WERI-Rb-1 (cell line): Measurements from ENCODE around the gene RBM4B.
A peak's percentile ranks its signal among the peaks of the same experiment; 100 is the strongest.

Experiments
- DNase-seq: peaks from one replicate; pipeline ENCODE4 v3.0.0-alpha.2; 2020
- H3K27ac ChIP-seq: fragments of 250-450 bp; sonication (Bioruptor Pico); 2 replicates; pipeline ENCODE4 v1.5.1; 2020; ENCODE audit warnings: mild to moderate bottlenecking, moderate library complexity
- H3K27me3 ChIP-seq: fragments of 250-450 bp; sonication (Bioruptor Pico); 2 replicates; pipeline ENCODE4 v1.5.1; 2021; ENCODE audit warnings: mild to moderate bottlenecking, low read depth, moderate library complexity; ENCODE audit not compliant: insufficient read depth, severe bottlenecking
- H3K36me3 ChIP-seq: fragments of 250-450 bp; sonication (Bioruptor Pico); 2 replicates; pipeline ENCODE4 v1.5.1; 2020; ENCODE audit warnings: mild to moderate bottlenecking, moderate library complexity
- H3K4me3 ChIP-seq: 2 replicates; pipeline ENCODE4 v1.5.1; 2011; ENCODE audit warnings: low read depth, mild to moderate bottlenecking, control low read depth, low read length
- H3K9me3 ChIP-seq: fragments of 250-450 bp; sonication (Bioruptor Pico); 2 replicates; pipeline ENCODE4 v1.5.1; 2021; ENCODE audit warnings: mild to moderate bottlenecking, moderate library complexity; ENCODE audit not compliant: severe bottlenecking
- TF ChIP-seq, protein P1 (sequence below): IDR thresholded peaks from 2 replicates; pipeline ENCODE4 v1.5.1; 2011; ENCODE audit warnings: low read depth, mild to moderate bottlenecking, control low read depth, inconsistent platforms, low read length

RBM4B gene

GRCh38 chr11:66638177-66639065 lies 39.3 kb downstream of the RBM4B start, which contains the start of gene RBM4:
TSS of gene RBM4 (plus strand) at chr11:66638703. CDS start at chr11:66639712, 1,009 bp downstream.
- Histone ChIP-seq H3K36me3 (peaks cover 82% of the 10 kb centered on the region), H3K9me3 (no peaks in the 10 kb centered on the region), H3K27me3 (no peaks in the 10 kb centered on the region), H3K4me3 (peak within 1 kb of the TSS; percentile 99), H3K27ac (peak within 1 kb of the TSS; percentile 95)
- TF ChIP-seq, protein P1, sequence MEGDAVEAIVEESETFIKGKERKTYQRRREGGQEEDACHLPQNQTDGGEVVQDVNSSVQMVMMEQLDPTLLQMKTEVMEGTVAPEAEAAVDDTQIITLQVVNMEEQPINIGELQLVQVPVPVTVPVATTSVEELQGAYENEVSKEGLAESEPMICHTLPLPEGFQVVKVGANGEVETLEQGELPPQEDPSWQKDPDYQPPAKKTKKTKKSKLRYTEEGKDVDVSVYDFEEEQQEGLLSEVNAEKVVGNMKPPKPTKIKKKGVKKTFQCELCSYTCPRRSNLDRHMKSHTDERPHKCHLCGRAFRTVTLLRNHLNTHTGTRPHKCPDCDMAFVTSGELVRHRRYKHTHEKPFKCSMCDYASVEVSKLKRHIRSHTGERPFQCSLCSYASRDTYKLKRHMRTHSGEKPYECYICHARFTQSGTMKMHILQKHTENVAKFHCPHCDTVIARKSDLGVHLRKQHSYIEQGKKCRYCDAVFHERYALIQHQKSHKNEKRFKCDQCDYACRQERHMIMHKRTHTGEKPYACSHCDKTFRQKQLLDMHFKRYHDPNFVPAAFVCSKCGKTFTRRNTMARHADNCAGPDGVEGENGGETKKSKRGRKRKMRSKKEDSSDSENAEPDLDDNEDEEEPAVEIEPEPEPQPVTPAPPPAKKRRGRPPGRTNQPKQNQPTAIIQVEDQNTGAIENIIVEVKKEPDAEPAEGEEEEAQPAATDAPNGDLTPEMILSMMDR, result no peak
- DNase-seq, result peak; percentile 99

DNA sequence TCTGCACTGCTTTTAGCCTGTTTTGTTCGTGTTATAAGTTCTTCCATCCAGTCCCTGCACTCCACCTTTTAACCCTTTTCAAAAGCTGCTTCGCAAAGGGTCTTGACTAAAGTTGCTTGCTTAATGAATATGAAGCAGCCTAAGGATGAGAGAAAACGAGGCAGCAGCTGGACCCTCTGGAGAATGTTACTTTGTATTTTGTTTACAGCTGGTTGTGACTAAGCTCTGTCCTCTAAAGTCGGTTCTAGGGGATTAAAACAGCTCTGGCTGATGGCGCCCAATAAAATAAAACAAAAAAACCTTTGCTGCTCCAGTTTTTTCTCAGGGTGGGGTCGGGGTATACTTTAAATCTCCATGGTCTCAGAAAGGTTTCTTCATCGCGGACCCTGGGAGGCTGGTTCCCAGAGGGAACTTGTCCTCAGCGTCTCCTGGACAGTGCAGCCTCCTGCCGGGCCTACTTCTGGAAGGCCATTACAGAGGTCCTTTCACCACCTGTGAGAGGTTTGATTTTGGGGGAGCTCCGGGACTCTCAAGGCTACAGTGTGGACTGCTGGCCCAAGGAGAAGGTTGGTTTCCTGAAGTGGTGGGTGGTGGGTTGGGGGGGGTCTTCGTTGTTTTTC lies 40.0 kb downstream of the RBM4B start:
- H3K4me3 ChIP-seq, result peak overlapping the region; percentile 44
- H3K27me3 ChIP-seq, result no peaks in the 10 kb centered on the region
- H3K27ac ChIP-seq, result peak overlapping the region; percentile 95
- TF ChIP-seq, protein P1, result no peak
- no peak for DNase-seq
- peaks cover 82% of the 10 kb centered on the region for H3K36me3 ChIP-seq
- no peaks in the 10 kb centered on the region for H3K9me3 ChIP-seq

GRCh38 chr11:66636411-66636810 lies 41.3 kb downstream of the RBM4B start:
- H3K27me3 ChIP-seq, result no peaks in the 10 kb centered on the region
- TF ChIP-seq, protein P1, result no peak
- peak; percentile 57 for DNase-seq
- no peaks in the 10 kb centered on the region for H3K9me3 ChIP-seq
- peak overlapping the region; percentile 56 for H3K27ac ChIP-seq
- no peak overlapping the region for H3K4me3 ChIP-seq
- peaks cover 82% of the 10 kb centered on the region for H3K36me3 ChIP-seq

DNA sequence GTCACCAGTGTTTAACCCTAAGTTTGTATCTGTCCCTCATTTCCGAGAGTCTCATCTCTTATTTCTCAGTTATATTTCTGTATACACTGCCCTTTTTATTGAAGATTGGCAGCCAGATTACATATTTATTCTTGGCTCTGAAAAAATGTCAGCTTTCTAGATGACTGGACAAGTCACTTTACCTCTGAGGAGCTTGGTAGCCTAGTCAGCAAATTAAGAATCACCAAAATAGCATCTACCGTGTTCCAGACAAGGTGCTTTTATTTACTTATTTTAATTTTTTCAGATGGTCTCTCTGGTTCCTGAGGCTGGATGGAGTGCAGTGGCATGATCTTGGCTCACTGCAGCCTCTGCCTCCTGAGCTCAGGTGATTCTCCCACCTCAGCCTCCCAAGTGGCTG lies 44.7 kb downstream of the RBM4B start:
- DNase-seq, result no peak
- TF ChIP-seq, protein P1, result no peak
- no peak overlapping the region; the same call in 1 of the 2 replicates for H3K27ac ChIP-seq
- no peak overlapping the region for H3K4me3 ChIP-seq
- no peaks in the 10 kb centered on the region for H3K9me3 ChIP-seq
- H3K36me3 ChIP-seq, result peaks cover 84% of the 10 kb centered on the region
- no peaks in the 10 kb centered on the region for H3K27me3 ChIP-seq

- peaks cover 85% of the 10 kb centered on the region for H3K36me3 ChIP-seq
- no peak overlapping the region for H3K4me3 ChIP-seq
Measured at GRCh38 chr11:66631883-66632282, 45.8 kb downstream of the RBM4B start.

More at GRCh38 chr11:66631883-66632282, 45.8 kb downstream of the RBM4B start:
- Histone ChIP-seq H3K27ac (no peak overlapping the region), H3K27me3 (no peaks in the 10 kb centered on the region), H3K9me3 (no peaks in the 10 kb centered on the region)
- TF ChIP-seq, protein P1, result no peak
- no peak for DNase-seq
